ENCODE measurements around the gene DNAH6. TPM values are rescaled to one million over a fixed set of nuclear protein-coding genes. Genes with fewer than 3 reads are reported as not detected.

The DNAH6 gene
- total and polyA plus RNA-seq, 8 donors: 1.3 to 6.2 (median 3.6) TPM

DNA sequence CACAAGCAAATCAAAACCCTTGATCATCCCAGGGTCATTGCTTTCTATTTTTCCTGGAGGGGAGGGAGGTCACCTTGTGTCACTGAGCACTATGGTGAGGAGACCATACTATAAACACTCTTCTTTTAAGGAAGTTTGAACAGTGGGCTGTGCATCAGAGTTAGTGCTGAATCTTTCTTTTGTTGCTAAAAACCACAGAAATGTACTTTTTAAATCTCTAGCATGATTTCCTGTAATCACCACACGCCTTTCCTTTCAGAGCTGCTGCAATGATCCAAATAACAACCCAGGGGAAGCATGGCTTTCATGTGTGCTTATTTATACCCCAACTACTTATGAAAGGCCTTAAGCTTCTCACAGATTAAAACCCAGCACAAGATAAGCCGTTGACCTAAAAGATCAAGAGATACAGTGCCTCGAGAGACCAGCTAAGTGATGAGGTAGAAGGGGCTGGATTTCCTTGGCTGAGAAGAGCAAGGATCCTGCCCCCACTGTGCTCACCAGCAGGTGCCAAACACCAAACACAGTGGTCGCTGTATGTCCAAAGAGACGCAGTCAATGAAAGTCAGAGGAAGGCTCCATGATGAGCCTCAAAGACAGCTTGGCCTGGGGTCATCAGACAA, 329.9 kb downstream of the DNAH6 start:
- Histone ChIP-seq H3K4me1 (peaks cover 0 to 10% of the 10 kb centered on the region in 2 donors), H3K36me3 (no peaks in the 10 kb centered on the region), H3K4me3 (no peak overlapping the region), H3K9me3 (no peaks in the 10 kb centered on the region), H3K27me3 (no peaks in the 10 kb centered on the region), H3K27ac (peak overlapping the region; percentile 16 to 43)
- DNase-seq (no peak), ATAC-seq (peak; percentile 31)
- TF ChIP-seq, protein P1, sequence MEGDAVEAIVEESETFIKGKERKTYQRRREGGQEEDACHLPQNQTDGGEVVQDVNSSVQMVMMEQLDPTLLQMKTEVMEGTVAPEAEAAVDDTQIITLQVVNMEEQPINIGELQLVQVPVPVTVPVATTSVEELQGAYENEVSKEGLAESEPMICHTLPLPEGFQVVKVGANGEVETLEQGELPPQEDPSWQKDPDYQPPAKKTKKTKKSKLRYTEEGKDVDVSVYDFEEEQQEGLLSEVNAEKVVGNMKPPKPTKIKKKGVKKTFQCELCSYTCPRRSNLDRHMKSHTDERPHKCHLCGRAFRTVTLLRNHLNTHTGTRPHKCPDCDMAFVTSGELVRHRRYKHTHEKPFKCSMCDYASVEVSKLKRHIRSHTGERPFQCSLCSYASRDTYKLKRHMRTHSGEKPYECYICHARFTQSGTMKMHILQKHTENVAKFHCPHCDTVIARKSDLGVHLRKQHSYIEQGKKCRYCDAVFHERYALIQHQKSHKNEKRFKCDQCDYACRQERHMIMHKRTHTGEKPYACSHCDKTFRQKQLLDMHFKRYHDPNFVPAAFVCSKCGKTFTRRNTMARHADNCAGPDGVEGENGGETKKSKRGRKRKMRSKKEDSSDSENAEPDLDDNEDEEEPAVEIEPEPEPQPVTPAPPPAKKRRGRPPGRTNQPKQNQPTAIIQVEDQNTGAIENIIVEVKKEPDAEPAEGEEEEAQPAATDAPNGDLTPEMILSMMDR (IDR thresholded peaks at IDR 0.05): no peak
- intact Hi-C loops (cut with DNase I): no loop called here

DNA sequence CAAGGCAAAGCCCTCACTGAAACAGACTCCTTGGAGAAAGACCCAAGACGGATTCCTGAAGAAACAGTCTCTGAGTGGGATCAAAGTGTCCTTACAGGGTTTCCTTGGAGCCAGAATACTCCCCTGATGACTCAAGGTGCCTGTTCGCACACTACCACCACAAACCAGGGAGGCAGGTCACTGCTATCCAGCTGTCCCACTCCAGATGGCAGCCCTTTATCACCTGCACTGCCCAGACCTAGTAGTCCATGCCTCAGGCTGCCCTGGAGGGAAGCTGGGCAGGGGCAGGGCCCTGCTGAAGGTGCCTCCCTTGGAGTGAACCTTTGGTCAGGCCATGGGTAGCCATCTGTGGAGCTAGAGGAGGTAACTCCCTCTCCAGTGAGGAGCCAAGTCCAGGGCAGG, 330.4 kb downstream of the DNAH6 start:
- H3K4me3 ChIP-seq: no peak overlapping the region
- no peaks in the 10 kb centered on the region for H3K36me3 ChIP-seq
- DNase-seq (no peak), ATAC-seq (no peak)
- TF ChIP-seq, protein P1 (IDR thresholded peaks at IDR 0.05): no peak
- H3K9me3 ChIP-seq: no peaks in the 10 kb centered on the region
- peaks cover 0 to 10% of the 10 kb centered on the region in 2 donors for H3K4me1 ChIP-seq
- H3K27me3 ChIP-seq: no peaks in the 10 kb centered on the region
- H3K27ac ChIP-seq: peak overlapping the region; percentile 16 to 43
- intact Hi-C loops (cut with DNase I): no loop called here

DNA sequence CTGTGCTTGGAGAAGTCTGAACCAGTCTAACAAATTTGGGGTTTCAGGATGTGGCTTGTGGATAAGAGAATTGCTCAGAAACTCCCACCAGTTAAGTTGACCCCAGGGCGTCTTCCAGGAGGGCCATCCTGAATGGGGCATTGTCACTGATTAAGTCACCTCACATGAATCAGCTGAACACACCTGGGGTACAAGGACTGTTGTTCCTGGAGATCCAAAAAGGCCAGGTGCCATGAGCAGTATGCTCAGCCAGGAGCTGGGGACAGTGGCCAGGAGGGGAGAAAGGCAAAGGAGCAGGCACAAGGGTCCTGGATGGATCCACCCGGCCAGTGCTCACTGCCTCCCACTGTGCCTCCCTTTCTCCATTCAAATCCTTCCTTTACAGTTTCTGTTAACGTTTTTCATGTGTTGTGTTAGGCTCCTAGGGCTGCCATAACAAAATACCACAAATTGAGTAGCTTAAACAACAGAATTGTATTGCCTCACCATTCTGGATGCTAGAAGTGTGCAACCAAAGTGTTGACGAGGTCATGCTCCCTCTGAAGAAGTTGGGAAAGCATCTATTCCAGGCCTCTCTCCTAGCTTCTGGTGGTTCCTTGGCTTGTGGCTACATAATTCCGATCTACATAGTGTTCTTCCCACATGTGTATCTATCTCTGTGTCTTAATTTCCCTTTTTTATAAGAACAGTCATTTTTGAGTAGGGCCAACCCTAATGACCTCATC, 331.2 kb downstream of the DNAH6 start:
- Histone ChIP-seq H3K4me3 (no peak overlapping the region), H3K4me1 (peaks cover 0 to 10% of the 10 kb centered on the region in 2 donors), H3K27ac (no peak overlapping the region), H3K27me3 (no peaks in the 10 kb centered on the region), H3K9me3 (peaks cover 0 to under 1% of the 10 kb centered on the region in 2 donors), H3K36me3 (no peaks in the 10 kb centered on the region)
- ATAC-seq (no peak), DNase-seq (no peak)
- TF ChIP-seq, protein P1 (IDR thresholded peaks at IDR 0.05): no peak
- intact Hi-C loops (cut with DNase I): no loop called here

GRCh38 chr2:84849271-84849952, 333.1 kb downstream of the DNAH6 start:
- DNase-seq (no peak), ATAC-seq (no peak)
- Histone ChIP-seq H3K27me3 (no peaks in the 10 kb centered on the region), H3K4me3 (no peak overlapping the region), H3K36me3 (no peaks in the 10 kb centered on the region), H3K4me1 (peaks cover 0 to 10% of the 10 kb centered on the region in 2 donors), H3K9me3 (peaks cover 0 to 14% of the 10 kb centered on the region in 2 donors), H3K27ac (no peak overlapping the region)
- intact Hi-C loops (cut with DNase I): no loop called here
- TF ChIP-seq, protein P1 (IDR thresholded peaks at IDR 0.05): no peak

DNA sequence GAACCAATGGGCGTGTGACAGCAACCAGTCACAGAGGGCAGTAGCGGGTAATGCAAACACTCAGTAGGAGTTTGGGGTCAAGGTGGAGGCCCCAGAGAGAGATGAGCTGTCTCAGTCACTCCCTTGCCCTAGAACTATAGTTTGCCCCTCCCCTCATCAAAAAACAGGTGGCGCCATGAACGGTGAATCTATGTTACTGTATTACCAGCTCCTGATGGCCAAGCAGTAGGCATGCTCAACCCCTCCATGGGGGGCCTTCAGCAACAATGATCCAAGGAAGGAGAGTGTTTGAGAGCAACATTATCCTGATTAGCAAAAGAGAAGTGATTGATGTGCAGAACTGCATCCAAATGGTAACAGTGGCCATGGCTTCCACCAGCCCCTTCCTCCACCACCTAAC, 334.2 kb downstream of the DNAH6 start:
- H3K4me1 ChIP-seq: peaks cover 0 to 10% of the 10 kb centered on the region in 2 donors
- no peak overlapping the region for H3K27ac ChIP-seq
- no peak for DNase-seq
- TF ChIP-seq, protein P1 (IDR thresholded peaks at IDR 0.05): no peak
- no peak for ATAC-seq
- H3K9me3 ChIP-seq: peaks cover 0 to 14% of the 10 kb centered on the region in 2 donors
- no peak overlapping the region for H3K4me3 ChIP-seq
- no peaks in the 10 kb centered on the region for H3K36me3 ChIP-seq
- intact Hi-C loops (cut with DNase I): no loop called here
- no peaks in the 10 kb centered on the region for H3K27me3 ChIP-seq

All from left lung (tissue), 10 donors.